Activated CD8-positive, alpha-beta memory T cell treated with anti-CD3 and anti-CD28 coated beads for 1 hour (primary cell): ENCODE measurements around the gene TET2.
"Not testable (repeated sequence)": the region's sequence is repeated elsewhere in the genome, so short reads cannot be mapped to it uniquely, and the experiment has no call there.

Experiments used
- DNase-seq, 2 donors: peaks; one replicate each; pipeline ENCODE4 v3.0.0-alpha.2; 2020; ENCODE audit warnings: low read depth in 1 of 2; ENCODE audit errors: extremely low read depth in 1 of 2

TET2 gene

GRCh38 chr4:105281124-105281415 is 134.4 kb downstream of the TET2 start:
- DNase-seq: no peak

- no peak for DNase-seq
Measured at GRCh38 chr4:105282489-105282888, 135.8 kb downstream of the TET2 start.

DNA sequence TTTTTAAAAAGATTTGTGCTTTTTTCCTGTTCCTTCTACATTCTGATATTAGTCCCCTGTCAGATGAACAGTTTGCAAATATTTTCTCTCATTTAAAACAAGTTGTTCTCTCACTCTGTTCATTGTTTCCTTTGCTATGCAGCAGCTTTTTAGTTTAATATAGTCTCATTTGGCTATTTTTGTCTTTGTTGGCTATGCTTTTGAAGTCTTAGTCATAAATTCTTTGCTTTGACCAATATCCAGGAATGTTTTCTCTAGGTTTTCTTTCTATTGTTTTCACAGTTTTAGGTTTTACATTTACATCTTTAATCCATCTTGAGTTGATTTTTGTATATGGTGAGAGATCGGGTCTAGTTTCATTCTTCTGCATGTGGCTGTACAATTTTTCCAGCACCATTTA is 136.8 kb downstream of the TET2 start:
- no peak for DNase-seq

GRCh38 chr4:105288121-105288520 is 141.4 kb downstream of the TET2 start:
- no peak for DNase-seq

GRCh38 chr4:105291925-105292324 is 145.2 kb downstream of the TET2 start:
- no peak for DNase-seq

DNA sequence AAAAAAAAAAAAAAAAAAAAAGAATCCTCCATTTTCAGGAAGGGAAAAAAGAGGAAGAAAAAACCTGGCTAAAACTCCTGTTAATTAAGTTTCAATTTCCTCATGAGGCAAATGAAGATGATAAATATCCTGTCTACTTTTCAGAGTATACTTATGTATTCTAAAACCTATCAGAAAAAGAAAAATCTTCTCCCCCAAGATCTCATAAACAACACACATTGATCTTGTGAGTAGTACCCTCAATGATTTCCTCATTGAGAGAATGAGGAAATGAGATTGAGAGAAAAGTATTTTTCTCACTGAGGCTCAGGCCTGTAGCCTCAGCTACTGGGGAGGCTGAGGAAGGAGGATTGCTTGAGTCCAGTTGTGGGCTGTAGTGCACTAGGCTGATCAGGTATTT is 146.7 kb downstream of the TET2 start:
- no peak for DNase-seq

DNA sequence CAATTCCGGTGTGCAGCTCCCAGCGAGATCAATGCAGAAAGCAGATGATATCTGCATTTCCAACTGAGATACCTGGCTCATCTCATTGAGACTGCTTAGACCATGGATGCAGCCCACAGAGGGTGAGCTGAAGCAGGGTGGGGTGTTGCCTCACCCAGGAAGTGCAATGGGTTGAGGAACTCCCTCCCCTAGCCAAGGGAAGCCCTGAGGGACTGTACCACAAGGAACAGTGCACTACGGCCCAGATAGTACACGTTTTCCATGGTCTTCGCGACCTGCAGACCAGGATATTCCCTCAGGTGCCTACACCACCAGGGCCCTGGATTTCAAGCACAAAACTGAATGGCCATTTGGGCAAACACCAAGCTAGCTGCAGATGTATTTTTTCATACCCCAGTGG is 150.0 kb downstream of the TET2 start:
- no peak for DNase-seq

GRCh38 chr4:105299027-105299426 is 152.4 kb downstream of the TET2 start:
- not testable (repeated sequence) for DNase-seq

- no peak for DNase-seq
Measured at GRCh38 chr4:105304085-105304484, 157.4 kb downstream of the TET2 start.

DNA sequence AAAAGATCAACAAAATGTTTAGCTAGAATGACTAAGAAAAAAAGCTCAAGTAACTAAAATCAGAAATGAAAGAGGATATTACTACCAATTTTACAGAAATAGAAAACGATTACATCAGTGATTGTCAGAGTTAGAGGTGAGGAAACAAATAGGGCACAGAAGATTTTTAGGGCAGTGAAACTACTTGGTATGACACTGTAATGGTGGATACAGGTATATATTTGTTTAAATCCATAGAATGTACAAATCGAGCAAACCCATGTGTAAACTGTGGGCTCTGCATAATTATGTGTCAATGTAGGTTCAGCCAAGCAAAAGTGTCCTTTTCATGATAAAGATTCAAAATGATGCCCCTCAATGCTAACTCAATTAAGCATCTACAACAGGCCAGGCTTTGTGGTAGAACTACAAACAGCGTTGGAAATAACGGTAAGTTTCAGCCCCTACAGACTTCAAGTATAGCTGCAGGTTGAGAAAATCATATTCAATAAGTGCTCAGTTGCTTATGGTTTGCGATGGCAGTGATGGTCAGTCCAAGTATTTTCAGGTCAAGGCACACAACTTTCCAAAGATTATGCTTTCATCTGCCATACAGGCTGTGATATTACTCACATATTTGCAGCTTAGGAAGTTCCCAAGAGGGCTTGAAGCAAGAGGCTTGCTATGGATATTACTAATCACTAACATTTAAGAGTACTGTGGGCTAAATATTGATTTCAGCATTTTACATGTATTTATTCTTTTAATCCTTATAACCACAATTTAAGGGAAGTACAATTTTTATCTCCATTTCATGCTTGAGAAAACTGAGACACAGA is 158.6 kb downstream of the TET2 start:
- no peak for DNase-seq

DNA sequence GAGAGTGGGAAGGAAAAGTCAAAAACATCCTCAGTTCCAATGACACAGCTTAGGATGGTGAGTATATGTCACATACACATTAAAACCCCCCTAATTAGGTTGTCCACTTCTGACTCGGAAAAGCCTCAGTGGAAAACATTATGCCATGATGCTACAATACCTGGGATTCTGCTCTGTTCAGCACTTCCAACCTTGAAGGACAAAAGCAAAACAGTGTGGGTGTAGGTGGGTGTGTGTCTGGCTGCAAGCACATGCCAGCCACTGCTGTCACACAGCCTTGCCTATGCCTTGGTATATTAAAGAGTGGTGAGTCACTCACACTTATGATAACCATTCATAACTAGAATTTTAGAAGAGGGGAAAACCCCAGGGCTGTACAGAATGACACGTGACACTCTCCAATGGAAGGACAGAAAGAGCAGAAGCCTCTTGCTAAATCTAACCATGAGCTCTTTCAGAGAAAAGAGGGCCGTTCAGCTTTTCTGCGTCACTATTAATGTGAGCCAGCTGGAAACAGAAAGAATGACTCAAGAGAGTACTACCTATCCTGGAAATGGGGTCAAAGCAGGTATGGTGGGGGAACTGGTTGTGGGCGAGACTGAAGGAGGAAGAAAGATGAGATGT is 159.6 kb downstream of the TET2 start:
- DNase-seq: no peak

- DNase-seq: no peak
Measured at GRCh38 chr4:105306820-105307219, 160.1 kb downstream of the TET2 start.

- DNase-seq: no peak
Measured at GRCh38 chr4:105318486-105318885, 171.8 kb downstream of the TET2 start.

- DNase-seq: no peak
Measured at GRCh38 chr4:105327222-105327621, 180.5 kb downstream of the TET2 start.

GRCh38 chr4:105327956-105328355 is 181.3 kb downstream of the TET2 start:
- DNase-seq: no peak

DNA sequence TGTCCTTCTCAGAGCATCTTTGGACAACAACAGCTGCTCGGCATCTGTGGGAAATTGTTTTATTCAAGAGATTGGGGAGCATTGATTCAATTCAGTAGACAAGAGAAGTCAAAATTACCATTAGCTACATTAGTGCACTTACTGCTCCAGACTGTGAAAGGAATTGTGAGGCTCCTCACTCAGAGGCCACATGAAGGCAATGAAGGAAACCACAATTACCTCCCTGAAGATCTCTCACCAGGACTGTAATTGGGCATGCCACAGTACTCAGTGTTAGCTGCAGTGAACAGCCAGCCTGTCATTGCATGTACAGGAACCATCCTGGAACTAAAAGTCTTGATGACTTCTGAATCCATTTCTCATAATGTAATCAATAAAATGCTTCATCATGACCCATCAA is 182.4 kb downstream of the TET2 start:
- no peak for DNase-seq
